Glutamatergic neuron (in vitro differentiated cells): ENCODE results near the gene CACNA1D. TPM values are rescaled to one million over a fixed set of nuclear protein-coding genes. Genes with fewer than 3 reads are reported as not detected.

Experiments used
- DNase-seq: peaks from one replicate; pipeline ENCODE4 v3.0.0; 2022
- H3K27ac Mint-ChIP-seq: one replicate; pipeline ENCODE4 v1.8.0; 2020; ENCODE audit warnings: mild to moderate bottlenecking, mixed read lengths, inconsistent platforms; ENCODE audit not compliant: unreplicated experiment
- H3K27me3 Mint-ChIP-seq: one replicate; pipeline ENCODE4 v1.8.0; 2020; ENCODE audit warnings: mild to moderate bottlenecking, moderate library complexity, mixed read lengths, inconsistent platforms; ENCODE audit not compliant: unreplicated experiment
- H3K36me3 Mint-ChIP-seq: one replicate; pipeline ENCODE4 v1.8.0; 2020; ENCODE audit warnings: mild to moderate bottlenecking, mixed read lengths, inconsistent platforms; ENCODE audit not compliant: unreplicated experiment
- H3K4me1 Mint-ChIP-seq: one replicate; pipeline ENCODE4 v1.8.0; 2020; ENCODE audit warnings: mild to moderate bottlenecking, low read depth, mixed read lengths, inconsistent platforms; ENCODE audit not compliant: unreplicated experiment
- H3K4me3 Mint-ChIP-seq: one replicate; pipeline ENCODE4 v1.8.0; 2020; ENCODE audit warnings: mild to moderate bottlenecking, mixed read lengths, inconsistent platforms; ENCODE audit not compliant: unreplicated experiment
- H3K9me3 Mint-ChIP-seq: one replicate; pipeline ENCODE4 v1.8.0; 2020; ENCODE audit warnings: mild to moderate bottlenecking, moderate library complexity, mixed read lengths, inconsistent platforms; ENCODE audit not compliant: unreplicated experiment
- total RNA-seq: library from RNA; stranded (reverse); fragmentation: NEBNext Ultra II Directional; extraction: Animal tissue kit (Norgen Biotek cat#: 25700); gene quantifications from one replicate; pipeline ENCODE4 v1.2.1, GENCODE V29; 2021; ENCODE audit not compliant: unreplicated experiment
- TF ChIP-seq, protein P1 (sequence below): fragments of 200-600 bp; sonication (generic); IDR thresholded peaks from one replicate; pipeline ENCODE4 v1.5.0; 2021; ENCODE audit not compliant: partially characterized antibody, unreplicated experiment

CACNA1D gene
- total RNA-seq, 1 donor from 2014 or later: 5.0 TPM

DNA sequence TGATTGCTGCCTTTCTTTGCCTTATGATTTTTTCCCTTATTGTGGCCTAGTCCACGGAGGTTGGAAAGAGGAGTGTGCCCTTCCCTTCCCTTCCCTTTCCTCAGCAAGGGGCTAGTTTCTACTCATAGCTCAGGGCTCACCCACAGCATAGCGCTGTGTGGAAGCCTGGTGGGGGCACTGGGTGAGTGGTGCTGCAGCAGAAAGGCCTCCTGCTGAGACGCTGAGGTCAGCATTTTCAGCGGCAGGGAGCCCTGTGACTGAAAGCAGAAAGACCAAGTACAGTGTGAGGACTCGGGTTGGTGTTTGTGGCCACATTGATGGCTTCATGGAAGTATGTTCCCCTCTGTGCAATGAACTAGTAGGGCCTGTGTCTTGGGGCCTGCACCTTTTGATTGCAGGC is 21.9 kb downstream of the CACNA1D start:
- Mint-ChIP-seq H3K27me3 (peaks cover 4% of the 10 kb centered on the region), H3K4me3 (no peak overlapping the region), H3K36me3 (no peaks in the 10 kb centered on the region), H3K27ac (no peak overlapping the region), H3K4me1 (no peaks in the 10 kb centered on the region), H3K9me3 (peaks cover 2% of the 10 kb centered on the region)
- TF ChIP-seq, protein P1, sequence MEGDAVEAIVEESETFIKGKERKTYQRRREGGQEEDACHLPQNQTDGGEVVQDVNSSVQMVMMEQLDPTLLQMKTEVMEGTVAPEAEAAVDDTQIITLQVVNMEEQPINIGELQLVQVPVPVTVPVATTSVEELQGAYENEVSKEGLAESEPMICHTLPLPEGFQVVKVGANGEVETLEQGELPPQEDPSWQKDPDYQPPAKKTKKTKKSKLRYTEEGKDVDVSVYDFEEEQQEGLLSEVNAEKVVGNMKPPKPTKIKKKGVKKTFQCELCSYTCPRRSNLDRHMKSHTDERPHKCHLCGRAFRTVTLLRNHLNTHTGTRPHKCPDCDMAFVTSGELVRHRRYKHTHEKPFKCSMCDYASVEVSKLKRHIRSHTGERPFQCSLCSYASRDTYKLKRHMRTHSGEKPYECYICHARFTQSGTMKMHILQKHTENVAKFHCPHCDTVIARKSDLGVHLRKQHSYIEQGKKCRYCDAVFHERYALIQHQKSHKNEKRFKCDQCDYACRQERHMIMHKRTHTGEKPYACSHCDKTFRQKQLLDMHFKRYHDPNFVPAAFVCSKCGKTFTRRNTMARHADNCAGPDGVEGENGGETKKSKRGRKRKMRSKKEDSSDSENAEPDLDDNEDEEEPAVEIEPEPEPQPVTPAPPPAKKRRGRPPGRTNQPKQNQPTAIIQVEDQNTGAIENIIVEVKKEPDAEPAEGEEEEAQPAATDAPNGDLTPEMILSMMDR: no peak
- no peak for DNase-seq

DNA sequence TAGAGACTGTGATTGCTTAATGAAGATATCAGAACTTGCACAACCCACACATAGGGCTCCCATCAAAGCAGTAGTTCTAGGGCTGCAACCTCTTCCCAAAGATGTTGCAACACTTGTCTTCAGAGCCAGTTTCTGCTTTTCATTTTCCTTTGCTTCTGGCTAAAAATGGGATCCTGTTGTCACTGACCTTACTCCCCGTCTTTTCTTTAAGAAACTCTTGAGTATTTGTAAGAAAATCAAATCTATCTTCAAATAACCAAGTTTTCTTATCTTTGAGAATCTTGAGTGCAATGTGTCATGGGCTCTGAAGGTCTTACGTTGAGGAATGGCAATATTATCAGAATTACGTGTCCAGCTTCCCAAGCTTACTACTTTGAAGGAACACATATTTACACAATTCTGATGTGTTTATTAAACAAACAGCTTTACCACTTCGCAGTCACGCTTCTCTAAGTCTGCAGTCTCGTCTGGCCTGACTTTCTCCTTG is 24.1 kb downstream of the CACNA1D start:
- Mint-ChIP-seq H3K9me3 (peaks cover 2% of the 10 kb centered on the region), H3K36me3 (no peaks in the 10 kb centered on the region), H3K4me1 (no peaks in the 10 kb centered on the region), H3K4me3 (no peak overlapping the region), H3K27ac (no peak overlapping the region), H3K27me3 (peaks cover 4% of the 10 kb centered on the region)
- no peak for DNase-seq
- TF ChIP-seq, protein P1: no peak

DNA sequence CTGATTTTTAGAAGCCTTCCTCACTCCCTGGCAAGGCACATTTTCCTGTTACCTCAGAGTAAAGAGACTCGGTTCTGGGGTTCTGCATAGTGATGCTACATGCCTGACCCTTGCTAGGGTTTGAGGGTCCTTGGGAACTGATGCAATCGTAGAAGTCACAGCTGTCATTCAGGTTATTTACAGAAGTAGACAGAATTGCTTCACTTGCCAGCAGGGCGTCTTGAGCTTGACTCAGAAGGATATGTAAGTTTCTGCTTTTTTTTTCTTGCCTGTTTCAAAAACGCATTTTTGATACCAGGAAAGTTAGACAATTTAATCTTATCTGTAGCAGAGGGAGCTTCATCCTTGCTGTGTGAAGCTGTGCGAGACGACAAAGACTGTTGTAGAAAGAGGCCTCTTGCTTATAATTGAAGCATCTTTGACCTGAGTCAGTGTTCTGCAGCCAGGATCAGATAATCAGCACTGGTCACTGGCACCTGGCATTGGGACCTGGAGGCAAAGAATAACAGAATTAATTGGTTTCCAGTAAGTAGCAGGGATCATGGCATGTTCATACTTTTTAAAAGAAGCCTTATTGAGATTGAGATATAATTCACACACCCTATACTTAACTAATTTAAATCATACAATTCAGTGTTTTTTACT is 24.8 kb downstream of the CACNA1D start:
- TF ChIP-seq, protein P1: no peak
- Mint-ChIP-seq H3K9me3 (peaks cover 2% of the 10 kb centered on the region), H3K27ac (no peak overlapping the region), H3K27me3 (peaks cover 6% of the 10 kb centered on the region), H3K36me3 (no peaks in the 10 kb centered on the region), H3K4me1 (no peaks in the 10 kb centered on the region), H3K4me3 (no peak overlapping the region)
- DNase-seq: no peak

DNA sequence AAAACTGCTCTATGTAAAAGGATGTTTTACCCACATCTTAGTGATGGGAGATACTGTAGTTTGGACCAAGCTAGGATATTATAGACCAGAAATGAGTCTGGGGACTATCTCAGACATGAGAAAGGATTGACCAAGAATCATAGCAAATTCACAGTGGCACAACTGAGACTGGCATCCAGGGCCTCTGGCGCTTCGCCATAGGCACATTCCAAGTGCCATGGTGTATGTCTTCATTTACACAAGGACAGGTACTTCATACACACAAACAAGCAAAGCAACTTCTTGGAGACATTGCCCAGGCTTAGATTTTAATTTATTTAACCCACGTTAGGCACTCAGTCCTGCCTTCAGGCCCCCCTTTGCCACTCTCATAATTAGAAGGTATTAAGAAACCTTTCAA is 28.9 kb downstream of the CACNA1D start:
- no peaks in the 10 kb centered on the region for H3K36me3 Mint-ChIP-seq
- H3K27ac Mint-ChIP-seq: no peak overlapping the region
- H3K4me3 Mint-ChIP-seq: no peak overlapping the region
- peaks cover 6% of the 10 kb centered on the region for H3K27me3 Mint-ChIP-seq
- peaks cover 4% of the 10 kb centered on the region for H3K9me3 Mint-ChIP-seq
- peaks cover 3% of the 10 kb centered on the region for H3K4me1 Mint-ChIP-seq
- no peak for DNase-seq
- TF ChIP-seq, protein P1: no peak

DNA sequence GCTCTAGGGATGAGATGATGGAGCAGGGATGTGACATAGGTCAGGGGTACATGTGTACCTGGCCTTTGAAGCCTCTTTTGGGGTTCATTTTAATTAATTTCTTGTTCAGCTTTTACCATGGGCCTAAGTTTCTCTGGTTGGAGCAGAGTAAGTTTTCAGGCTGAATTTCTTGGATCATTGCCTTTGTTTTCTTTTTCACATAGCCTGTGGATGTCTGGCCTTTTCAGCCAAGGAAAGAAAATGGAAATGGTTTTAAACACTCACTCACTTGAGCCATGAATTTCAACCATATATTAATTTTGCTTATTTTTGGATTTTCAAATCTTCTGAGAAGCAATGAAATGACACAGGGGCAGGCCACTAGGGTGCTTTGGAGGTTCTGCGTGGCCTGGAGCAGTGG is 30.2 kb downstream of the CACNA1D start:
- TF ChIP-seq, protein P1: no peak
- Mint-ChIP-seq H3K27me3 (peaks cover 2% of the 10 kb centered on the region), H3K4me3 (no peak overlapping the region), H3K36me3 (no peaks in the 10 kb centered on the region), H3K4me1 (peaks cover 4% of the 10 kb centered on the region), H3K9me3 (peaks cover 4% of the 10 kb centered on the region), H3K27ac (no peak overlapping the region)
- no peak for DNase-seq
